HG03135 (cell line): ENCODE data around the gene LHX1.
A peak's percentile ranks its signal among the peaks of the same experiment; 100 is the strongest.

Experiments
- ATAC-seq: cut with Tn5 transposase; IDR thresholded peaks from one replicate; pipeline ENCODE4 v1.9.1; 2021; ENCODE audit warnings: mild to moderate bottlenecking, moderate library complexity; ENCODE audit not compliant: unreplicated experiment

Gene LHX1

GRCh38 chr17:36937959-36938565 is 787 bp downstream of the LHX1 start:
- no peak for ATAC-seq

GRCh38 chr17:36938566-36939051 is 1.3 kb downstream of the LHX1 start:
- no peak for ATAC-seq

GRCh38 chr17:36939052-36939801 is 2.0 kb downstream of the LHX1 start:
- no peak for ATAC-seq

- ATAC-seq, result no peak
These were observed 2.6 kb downstream of the LHX1 start for GRCh38 chr17:36939802-36940312.

GRCh38 chr17:36940313-36941264 is 3.3 kb downstream of the LHX1 start:
- ATAC-seq, result no peak

- ATAC-seq, result no peak
These were observed 4.2 kb downstream of the LHX1 start for GRCh38 chr17:36941265-36942010.

GRCh38 chr17:36942019-36942599 is 4.8 kb downstream of the LHX1 start:
- no peak for ATAC-seq

- ATAC-seq, result no peak
These were observed 5.4 kb downstream of the LHX1 start for GRCh38 chr17:36942631-36943125.

- no peak for ATAC-seq
These were observed 6.2 kb downstream of the LHX1 start for GRCh38 chr17:36943250-36944191.

- no peak for ATAC-seq
These were observed 7.3 kb downstream of the LHX1 start for GRCh38 chr17:36944553-36944952.

GRCh38 chr17:36945140-36945539 is 7.9 kb downstream of the LHX1 start:
- no peak for ATAC-seq

GRCh38 chr17:36945959-36946725 is 8.9 kb downstream of the LHX1 start:
- no peak for ATAC-seq

GRCh38 chr17:36946726-36947091 is 9.4 kb downstream of the LHX1 start:
- no peak for ATAC-seq

GRCh38 chr17:36947922-36948716 is 10.8 kb downstream of the LHX1 start:
- ATAC-seq, result no peak

- peak; percentile 95 for ATAC-seq
These were observed 11.6 kb downstream of the LHX1 start, which contains the start of gene AATF for GRCh38 chr17:36948717-36949460. Gene AATF, plus strand, starts transcription at chr17:36948954. Its CDS starts 172 bp downstream, at chr17:36949126.

- no peak for ATAC-seq
These were observed 12.2 kb downstream of the LHX1 start for GRCh38 chr17:36949461-36949927.
